ENCODE measurements around the gene DPP10.
"Not testable (repeated sequence)": the region's sequence is repeated elsewhere in the genome, so short reads cannot be mapped to it uniquely, and the experiment has no call there.

DPP10 gene

GRCh38 chr2:114937366-114937930 is 495.0 kb downstream of the DPP10 start:
- no peak for DNase-seq (ENCODE audit: low read depth in 2 of 2, low spot score in 1 of 2)

- DNase-seq (ENCODE audit: low read depth in 2 of 2, low spot score in 1 of 2): no peak
These were observed 498.5 kb downstream of the DPP10 start for GRCh38 chr2:114940785-114941458.

- no peak for DNase-seq (ENCODE audit: low read depth in 2 of 2, low spot score in 1 of 2)
These were observed 506.9 kb downstream of the DPP10 start for GRCh38 chr2:114949228-114949804.

DNA sequence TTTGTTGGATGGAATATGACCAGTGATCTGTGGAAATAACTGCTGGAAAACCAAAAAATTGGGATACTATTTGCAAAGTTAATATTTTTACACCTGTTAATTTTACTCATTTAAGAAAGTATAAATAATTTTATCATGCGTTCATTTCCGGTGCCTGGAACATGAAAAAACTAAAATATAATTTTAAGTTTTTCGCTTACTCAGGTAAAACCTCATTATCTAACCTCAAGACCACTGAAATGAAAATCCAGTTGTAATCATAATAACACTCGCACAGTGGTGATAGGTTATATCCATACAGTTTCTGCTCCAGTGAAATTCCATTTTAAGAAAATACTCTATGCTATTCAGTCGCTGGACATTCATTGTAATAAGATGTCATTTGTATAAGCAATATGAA is 517.9 kb downstream of the DPP10 start:
- DNase-seq (ENCODE audit: low read depth in 2 of 2, low spot score in 1 of 2): no peak

DNA sequence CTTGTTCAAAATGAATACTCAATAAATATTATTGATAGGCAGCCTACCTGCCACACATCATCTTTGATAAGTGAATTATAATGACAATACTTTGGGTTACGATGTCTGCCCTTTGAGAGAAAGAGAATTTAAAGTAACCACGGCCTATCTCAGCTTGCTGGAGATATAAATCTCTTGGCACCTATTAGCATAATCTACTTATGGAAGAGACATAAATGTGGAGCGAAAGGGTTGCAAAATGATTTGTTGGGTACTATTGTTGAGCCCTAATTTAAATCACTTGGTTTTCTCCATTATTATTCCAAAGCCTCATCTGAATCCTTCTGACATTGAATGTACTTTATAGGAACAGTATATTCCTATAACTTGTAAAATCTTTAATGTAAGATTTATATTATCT is 520.1 kb downstream of the DPP10 start:
- no peak for DNase-seq (ENCODE audit: low read depth in 2 of 2, low spot score in 1 of 2)

DNA sequence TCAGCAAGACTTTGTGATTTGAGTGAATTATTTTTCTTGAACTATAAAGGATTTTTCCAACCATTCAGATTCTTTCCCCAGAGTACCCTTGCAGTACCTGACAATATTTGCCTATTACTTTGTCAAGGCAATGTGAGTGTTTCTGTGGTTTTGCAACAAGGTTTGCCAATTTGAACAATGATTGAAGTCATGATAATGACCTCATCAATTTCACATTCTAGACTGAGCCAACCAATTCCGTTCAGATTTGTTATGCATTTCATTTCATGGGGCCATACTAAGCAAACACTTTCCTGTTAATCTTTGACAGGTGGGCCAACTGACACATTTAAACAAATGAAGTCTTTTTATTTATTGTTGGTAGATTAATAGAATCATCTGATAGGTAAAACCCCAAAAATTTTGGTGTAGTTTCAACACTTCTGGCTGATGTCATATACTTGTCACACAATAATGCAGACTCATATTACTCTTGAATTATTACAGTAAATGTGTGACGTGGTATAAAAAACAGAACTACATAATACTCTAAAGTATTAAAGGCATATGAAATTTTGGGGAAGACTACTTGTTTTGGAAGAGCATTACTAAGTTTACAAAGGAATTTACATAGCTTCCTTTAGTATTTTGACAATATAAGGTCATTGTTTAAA is 526.4 kb downstream of the DPP10 start:
- DNase-seq (ENCODE audit: low read depth in 2 of 2, low spot score in 1 of 2): no peak

DNA sequence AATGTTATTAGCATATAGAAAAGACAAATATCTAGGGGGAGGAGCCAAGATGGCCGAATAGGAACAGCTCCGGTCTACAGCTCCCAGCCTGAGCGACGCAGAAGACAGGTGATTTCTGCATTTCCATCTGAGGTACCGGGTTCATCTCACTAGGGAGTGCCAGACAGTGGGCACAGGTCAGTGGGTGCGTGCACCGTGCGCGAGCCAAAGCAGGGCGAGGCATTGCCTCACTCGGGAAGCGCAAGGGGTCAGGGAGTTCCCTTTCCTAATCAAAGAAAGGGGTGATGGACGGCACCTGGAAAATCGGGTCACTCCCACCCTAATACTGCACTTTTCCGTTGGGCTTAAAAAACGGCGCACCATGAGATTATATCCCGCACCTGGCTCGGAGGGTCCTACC is 561.9 kb downstream of the DPP10 start:
- DNase-seq (ENCODE audit: low read depth in 2 of 2, low spot score in 1 of 2): not testable (repeated sequence)

DNA sequence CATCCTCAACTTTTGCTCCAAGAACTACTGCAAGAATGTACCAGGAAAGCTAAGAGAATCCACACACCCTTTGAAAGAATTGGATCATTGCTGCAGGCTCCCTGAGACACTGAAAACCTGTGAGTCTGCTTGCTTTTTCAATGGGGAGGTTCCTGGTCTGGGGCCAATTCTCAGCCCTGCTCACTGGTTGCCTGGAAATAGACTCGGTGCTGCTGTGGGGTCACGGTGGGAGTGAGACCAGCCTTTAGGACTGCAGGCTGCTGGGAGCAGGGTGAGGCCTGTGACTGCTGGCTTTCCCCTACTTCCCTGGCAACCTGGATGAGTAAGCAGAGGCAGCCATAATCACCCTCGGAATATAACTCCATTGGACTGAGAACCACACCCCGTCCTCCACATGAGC is 569.3 kb downstream of the DPP10 start:
- DNase-seq (ENCODE audit: low read depth in 2 of 2, low spot score in 1 of 2): no peak

DNA sequence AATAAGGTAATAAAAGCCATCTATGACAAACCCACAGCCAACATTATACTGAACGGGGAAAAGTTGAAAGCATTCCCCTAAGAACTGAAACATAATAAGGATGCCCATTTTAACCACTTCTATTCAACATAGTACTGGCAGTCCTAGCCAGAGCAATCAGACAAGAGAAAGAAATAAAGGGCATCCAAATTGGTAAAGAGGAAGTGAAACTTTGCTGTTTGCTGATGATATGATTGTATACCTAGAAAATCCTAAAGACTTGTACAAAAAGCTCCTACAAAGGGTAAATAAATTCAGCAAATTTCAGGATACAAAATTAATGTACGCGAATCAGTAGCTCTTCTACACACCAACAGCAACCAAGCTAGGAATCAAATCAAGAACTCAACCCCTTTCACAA is 579.6 kb downstream of the DPP10 start:
- not testable (repeated sequence) for DNase-seq (ENCODE audit: low read depth in 2 of 2, low spot score in 1 of 2)

- no peak for DNase-seq (ENCODE audit: low read depth in 2 of 2, low spot score in 1 of 2)
These were observed 592.4 kb downstream of the DPP10 start for GRCh38 chr2:115034801-115035200.

DNA sequence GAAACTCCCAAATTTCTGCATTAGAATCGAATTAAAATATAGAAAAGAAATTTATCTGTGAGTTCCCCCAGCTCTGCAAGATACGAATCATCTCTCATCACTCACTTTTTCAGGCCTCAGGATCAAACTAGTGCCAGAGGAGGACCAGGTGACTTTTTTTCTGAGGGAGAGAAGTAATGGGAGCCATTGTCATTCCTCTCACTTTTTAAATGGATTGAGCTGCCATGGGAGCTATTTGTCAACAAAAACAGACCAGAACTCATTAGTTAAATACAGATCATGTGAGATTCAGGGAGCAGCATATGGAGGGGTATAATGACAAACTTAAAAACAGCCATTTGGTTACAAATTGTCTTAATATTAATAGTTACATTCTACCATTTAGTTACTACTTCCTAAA is 594.4 kb downstream of the DPP10 start:
- DNase-seq (ENCODE audit: low read depth in 2 of 2, low spot score in 1 of 2): no peak

DNA sequence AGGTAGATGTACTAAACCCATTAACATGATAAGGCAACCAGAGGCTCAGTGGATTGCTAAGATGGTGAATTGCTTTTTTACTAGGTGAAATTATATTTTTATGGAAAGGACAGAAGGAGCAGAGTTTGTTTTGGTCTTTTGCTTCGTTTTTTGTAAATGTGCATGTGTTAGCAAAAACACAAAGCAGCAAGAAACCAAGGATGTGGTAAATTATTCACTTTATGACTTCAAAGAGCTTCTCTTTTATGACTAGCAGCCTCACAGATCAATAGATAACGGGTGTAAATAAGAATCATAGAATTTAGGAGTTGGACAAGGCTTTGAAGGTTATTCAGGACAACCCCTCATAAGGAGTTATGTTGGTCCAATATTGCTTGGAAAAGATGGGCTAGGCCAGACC is 615.0 kb downstream of the DPP10 start:
- DNase-seq (ENCODE audit: low read depth in 2 of 2, low spot score in 1 of 2): no peak

DNA sequence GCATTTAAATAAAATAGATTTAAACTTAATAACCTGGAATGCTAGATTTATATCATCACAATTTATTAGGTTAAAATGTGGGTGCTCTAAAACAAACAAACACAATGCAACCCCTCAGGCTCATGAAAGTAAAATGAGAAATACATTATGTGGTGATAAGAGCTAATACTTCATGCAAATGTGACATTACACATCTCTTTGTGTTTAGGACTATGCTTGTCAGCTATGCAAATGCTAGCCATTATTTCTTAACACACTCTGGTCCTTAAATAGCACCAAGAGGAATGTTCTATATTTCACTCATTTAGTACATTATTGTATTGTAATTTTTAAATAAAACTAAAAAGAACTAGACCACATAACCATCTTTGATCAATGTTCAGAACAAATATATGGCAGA is 627.6 kb downstream of the DPP10 start:
- DNase-seq (ENCODE audit: low read depth in 2 of 2, low spot score in 1 of 2): no peak

GRCh38 chr2:115071534-115071933 is 629.1 kb downstream of the DPP10 start:
- DNase-seq (ENCODE audit: low read depth in 2 of 2, low spot score in 1 of 2): no peak

DNA sequence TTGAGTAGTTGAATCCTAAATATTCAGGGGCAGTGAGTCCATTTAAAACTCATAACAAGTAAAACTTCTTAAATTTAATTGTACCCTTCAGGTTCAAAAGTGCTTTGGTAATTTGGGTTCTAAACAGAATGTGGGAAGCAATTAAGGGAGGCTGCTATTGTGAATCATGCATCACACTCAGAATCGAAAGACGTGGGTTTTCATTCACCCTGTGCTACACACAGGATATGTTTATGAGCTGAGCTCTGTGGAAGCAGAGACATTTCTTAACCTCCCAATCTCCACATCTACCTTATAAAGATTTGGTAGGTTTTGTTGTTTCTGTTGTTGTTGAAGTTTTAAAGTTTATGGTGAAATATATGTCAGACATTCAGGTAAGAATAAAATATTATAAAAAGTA is 633.4 kb downstream of the DPP10 start:
- DNase-seq (ENCODE audit: low read depth in 2 of 2, low spot score in 1 of 2): no peak

DNA sequence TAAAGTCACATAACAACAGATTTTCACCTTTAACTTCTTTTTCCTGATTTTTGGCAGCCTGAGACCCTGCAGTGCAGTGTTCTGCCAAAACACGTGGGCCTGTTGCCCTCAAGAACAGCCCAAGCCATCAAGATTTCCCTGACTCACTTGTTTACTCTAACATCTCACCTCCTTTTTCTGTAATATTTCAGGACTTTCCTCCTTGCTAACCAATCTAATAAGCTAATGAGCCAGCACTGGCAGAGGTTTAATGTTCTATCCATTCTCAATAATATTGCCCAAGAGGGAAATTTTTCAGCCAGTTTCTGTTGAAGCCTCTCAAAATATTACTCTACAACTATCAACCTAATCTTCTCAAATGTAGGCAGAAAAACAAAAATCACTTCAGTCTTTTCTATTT is 635.2 kb downstream of the DPP10 start:
- no peak for DNase-seq (ENCODE audit: low read depth in 2 of 2, low spot score in 1 of 2)

GRCh38 chr2:115083225-115083624 is 640.8 kb downstream of the DPP10 start:
- DNase-seq (ENCODE audit: low read depth in 2 of 2, low spot score in 1 of 2): no peak

- no peak for DNase-seq (ENCODE audit: low read depth in 2 of 2, low spot score in 1 of 2)
These were observed 641.3 kb downstream of the DPP10 start for GRCh38 chr2:115083711-115084110.

GRCh38 chr2:115084446-115084845 is 642.0 kb downstream of the DPP10 start:
- no peak for DNase-seq (ENCODE audit: low read depth in 2 of 2, low spot score in 1 of 2)

DNA sequence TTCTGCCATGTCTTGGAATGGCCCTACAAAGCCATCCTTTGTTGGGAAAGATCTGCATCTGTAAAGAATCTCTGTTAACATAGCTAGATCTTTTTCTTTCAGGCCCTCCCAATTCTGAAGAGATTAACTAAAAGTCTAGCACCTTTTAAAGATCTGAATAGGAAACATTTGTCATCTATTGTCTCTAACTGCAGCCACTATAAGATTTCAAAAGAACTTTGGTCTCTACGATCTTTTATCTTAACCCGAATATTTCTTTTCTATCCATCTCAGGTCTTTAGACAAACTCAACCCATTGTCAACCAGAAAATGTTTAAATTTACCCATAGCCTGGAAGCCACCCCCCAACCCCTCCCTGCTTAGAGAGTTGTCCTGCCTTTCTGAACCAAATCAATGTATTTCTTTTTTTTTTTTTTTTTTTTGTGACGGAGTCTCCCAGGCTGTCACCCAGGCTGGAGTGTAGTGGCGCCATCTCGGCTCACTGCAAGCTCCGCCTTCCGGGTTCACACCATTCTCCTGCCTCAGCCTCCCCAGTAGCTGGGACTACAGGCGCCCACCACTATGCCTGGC is 643.7 kb downstream of the DPP10 start:
- not testable (repeated sequence) for DNase-seq (ENCODE audit: low read depth in 2 of 2, low spot score in 1 of 2)

DNA sequence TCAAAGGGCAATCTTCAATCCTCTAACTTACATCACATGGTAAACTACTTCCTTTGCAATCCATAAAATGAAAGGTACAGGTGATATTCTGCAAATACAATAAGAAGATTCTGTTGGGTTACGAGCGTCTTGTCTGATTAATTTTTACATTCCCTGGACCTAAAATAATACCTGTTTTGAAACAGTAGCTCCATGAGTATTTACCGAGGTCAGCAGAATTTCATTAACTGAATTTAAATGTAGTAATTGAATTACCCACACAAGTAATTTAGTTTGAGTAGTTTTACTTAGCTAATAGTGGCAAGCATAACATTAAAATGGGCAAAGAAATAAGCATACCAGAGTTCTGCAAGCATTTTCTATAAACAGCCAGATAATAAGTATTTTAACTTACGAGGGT is 652.0 kb downstream of the DPP10 start:
- DNase-seq (ENCODE audit: low read depth in 2 of 2, low spot score in 1 of 2): no peak

- DNase-seq (ENCODE audit: low read depth in 2 of 2, low spot score in 1 of 2): no peak
These were observed 663.5 kb downstream of the DPP10 start for GRCh38 chr2:115105966-115106365.
